CD4-positive, alpha-beta T cell treated with Interleukin-21 for 1 hour (primary cell): Measurements from ENCODE around the gene CIAPIN1.

ENCODE experiments used
- DNase-seq: peaks from one replicate; pipeline ENCODE4 v3.0.0-alpha.2; 2020

The CIAPIN1 gene

DNA sequence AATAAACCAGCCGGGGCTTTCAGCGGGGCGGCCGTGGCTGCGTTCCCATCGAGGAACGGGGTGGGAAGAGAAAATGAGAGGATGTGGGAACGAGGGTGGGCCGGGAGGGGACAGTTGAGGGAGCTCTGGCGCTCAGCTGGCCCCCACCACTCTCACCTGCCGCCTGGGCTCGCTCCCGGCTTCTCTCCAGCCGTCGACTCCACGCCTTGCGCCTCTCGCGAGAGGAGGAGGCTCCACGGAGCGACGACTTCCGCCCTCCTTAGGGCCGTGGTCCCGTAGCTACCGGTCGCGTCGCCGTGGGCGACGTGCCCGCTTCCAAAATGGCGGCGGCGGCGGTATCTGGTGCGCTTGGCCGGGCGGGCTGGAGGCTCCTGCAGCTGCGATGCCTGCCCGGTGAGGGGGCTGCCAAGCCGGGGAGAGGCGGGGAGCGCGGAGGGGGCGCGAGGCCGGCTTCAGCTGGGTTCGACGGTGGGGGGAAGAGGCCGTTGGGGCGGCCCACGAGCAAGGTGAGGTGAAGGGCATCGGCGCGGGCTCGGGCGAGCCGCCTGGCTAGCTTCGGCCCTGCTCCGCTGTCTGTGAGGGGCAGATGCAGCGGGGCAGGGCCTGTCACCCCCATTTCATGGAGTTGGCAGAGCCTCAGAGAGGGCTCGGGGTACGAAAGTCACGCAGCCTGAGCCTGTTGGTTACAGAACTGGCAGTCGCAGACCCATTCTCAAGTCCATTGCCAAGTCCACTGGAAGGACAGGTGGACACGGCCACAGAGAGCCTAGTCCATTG is at the start of gene CIAPIN1, which contains the start of gene COQ9:
Gene CIAPIN1, minus strand, starts transcription at position 200 of the 777 bp plus-strand sequence. CDS start 6,457 bp downstream, outside the sequence.
Gene COQ9, plus strand, starts transcription at position 294 of the 777 bp plus-strand sequence. Its CDS starts 27 bp downstream, at position 321.
- peak; percentile 94 for DNase-seq

DNA sequence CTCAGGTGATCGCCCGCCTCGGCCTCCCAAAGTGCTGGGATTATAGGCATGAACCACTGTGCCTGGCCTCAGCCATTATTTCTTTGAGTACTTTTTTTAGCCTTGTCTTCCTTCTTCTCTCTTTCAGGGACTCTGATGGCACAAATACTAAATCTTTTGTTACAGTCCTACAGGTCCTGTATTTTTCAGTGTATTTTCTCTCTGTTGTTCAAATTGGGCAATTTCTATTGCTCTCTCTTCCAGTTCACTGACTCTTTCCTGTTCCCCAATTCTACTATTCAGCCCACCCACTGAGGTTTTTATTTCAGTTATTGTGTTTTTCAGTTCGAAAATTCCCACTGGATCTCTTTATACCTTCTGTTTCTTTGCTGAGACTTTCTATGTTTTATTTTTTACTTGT is 46.6 kb upstream of the CIAPIN1 start:
- DNase-seq = no peak

DNA sequence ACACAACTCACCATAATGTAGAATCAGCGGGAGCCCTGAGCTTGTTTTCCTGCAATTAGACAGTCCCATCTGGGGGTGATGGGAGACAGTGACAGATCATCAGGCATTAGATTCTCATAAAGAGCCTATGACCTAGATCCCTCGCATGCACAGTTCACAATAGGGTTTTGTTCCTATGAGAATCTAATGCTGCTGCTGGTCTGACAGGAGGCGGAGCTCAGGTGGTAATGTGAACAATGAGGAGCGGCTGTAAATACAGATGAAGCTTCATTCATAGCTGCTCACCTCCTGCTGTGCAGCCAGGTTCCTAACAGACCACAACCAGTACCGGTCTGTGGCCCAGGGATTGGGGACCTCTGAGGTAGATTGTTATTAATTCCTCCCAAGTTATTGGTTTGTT is 42.0 kb upstream of the CIAPIN1 start:
- DNase-seq = no peak

DNA sequence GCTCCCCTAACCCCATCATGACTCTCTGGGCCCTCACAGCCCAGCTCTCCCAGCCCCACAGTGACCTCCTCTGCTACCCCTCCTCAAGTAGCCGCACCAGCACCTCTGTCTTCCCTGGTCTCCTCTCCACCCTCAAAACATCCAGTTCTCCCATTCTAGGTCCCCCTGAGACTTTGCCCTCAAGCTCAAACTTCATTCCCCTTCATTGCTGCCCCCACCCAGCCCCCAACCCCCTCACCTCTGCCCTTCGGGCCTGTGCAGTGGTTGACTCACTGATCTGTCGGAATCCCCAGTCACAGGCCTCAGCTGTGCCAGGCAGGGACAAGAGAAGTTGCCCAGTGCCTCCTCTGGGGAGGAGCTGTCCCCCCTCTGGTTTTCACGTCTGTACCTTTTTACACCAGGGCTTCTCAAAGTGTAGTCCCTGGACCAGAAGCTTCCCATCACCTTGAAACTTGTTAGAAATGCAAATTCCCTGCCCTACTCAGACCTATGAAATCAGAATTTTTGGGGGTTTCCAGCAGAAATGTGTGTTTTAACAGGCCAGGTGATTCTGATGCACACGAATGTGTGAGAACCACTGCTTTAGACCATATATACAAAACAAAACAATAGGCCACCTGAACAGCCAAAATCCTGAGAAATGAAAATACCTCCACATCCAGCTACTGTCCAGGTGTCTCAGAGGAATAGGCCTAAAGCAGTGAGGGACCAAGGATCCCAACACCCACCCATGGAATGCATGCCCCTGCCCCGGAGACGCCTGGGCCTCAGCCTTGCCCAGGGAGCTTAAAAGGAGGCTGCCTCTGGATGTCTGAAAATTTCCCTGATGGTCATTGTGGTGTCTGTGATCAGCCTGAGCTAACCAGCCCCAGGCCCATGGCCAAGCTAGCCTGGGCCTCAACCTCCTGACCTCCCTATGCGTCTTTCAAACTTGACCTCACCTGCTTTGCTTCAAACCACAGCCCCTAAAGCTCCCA is 40.0 kb upstream of the CIAPIN1 start:
- no peak for DNase-seq

DNA sequence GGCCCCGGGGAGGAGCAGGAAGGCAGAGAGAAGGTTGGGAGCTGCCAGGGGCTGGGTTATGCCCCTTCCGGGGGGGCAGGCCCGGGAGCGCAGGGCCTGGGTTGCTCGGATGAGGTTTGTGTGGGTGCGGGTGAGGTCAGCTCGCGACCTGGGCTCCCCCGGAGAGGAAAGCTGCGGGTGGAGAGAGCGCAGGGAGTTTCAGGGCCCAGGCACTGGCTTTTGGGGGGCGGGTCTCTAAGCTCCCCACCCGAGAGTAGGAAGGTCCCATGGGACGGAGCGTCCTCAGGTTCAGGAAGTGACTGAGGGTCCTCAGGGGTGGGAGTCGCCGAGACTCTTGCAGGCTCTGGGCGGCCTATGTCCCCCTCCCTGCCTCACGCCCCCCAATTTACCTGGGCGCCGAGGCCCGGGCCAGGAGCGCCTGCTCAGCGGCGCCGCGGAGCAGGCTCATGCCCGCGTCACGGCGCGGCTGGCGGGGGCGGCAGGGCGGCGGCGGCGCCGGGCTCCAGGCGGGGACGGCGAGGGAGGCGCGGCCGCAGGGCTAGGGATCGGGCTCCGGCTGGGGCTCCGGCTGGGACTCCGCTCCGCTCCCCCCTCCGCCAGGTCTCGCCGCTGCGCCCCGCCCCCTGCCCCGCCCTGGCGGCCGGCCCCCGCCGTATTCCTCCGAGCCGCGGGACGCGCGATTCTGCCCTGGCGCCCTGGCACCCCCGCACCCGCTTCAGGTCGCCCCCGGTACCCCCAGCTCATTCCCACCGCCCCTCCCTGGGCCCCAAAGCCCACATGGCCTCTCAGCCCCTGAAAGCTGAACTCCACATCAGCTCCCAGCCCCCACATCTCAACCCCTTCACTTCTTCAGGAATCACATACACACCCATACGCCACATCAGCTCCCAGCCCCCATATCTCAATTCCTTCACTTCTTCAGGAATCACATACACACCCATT is 39.0 kb upstream of the CIAPIN1 start, which contains the start of gene DOK4:
Gene DOK4, minus strand, starts transcription at position 578 of the 942 bp plus-strand sequence. CDS start 6,986 bp downstream, outside the sequence.
- peak; percentile 81 for DNase-seq

DNA sequence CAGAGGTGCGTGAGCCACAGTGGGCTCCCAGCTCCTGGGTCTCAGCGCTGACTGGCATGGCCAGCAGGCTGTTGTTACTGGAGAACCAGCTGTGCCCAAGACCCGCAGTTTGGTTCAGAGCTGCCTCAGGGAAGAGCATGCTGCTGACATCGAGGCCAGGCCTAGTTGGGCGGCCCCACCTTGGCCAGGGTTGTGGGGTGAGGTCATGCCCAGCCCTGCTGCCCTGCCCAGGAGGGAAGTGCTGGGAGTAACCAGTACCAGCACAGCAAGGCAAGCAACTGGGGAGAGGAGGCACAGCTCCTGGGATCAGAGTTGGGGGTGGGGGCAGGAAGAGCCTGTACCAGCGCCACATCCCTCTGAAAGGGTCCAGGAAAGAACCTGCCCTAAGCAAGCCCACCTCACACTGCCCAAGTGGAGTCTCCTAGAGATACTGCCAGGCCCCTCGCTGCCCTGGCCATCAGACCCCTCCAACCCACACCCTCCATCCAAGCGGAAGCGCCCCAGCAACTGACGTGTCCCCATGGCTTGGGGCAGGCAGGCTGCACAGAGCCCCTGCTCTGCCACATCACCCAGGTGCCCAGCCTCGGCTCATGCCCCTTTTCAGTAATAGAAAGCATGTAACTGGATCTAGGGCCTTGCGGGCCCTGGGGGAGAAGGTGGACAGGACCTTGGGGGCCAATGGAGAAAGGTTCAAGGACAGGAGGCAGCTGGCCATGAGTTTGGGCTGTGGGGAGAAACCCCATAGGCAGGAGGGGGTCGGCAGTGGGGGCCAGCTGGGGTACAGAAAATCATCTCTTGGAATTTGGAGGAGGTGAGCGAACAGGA is 38.1 kb upstream of the CIAPIN1 start:
- no peak for DNase-seq

DNA sequence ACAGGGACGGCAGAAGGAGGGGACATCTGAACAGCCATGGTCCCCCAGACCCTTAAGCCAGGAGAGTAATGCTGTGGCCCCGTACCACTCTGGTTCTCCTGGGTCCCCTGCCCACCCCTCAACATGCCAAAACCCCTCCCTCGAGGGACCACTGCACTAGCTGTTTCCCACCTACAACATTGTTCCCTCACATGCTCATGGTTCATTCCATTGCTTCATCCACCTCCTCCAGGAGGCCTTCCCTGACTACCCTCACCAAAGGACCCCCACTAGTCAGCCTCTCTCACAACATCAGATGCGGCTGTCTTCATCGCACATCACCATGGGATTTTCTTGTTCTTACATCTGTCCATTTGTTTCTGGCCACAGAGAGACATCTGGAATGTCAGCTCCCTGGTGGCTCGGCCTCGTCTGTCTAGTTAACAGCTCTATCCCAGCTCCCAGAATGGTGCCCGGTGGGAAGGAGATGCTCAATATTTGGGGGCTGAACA is 37.4 kb upstream of the CIAPIN1 start:
- DNase-seq = no peak

DNA sequence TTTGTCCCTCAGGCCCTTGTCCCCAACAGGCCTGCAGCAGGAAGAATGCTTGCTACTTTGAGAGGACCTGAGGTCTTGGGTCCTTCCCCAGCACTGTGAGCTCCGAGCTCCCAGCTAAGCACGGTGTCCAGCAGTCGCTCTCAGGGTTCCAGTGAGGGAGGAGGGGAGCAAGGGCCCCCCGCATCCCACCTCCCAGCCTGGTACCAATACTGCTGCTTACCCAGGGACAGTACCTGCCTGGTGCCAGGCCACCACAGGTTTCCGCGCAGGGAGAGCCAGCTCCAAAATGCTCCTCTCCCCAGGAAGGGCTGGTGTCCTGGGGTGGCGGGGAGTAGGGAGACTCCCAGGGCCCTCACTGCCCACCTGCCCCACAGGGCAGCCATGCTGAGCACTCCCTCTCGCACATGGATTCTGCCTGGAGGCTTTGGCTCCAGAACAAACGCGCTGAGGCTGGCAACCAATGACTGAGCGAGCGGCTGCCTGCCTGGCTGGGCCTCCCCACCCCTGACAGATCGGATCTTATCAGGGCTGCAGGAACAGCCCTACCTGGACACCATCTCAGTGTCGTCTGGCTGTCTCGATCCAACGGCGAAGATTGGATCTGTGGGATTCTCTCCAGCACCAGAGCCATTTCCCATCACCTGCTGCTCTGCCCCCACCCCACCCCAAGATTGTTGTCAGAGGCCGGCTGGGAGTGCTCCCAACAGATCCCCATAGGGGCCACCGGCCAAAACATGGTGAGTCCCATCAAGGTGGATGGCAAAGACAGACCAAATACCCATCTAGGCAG is 36.7 kb upstream of the CIAPIN1 start:
- DNase-seq = no peak

DNA sequence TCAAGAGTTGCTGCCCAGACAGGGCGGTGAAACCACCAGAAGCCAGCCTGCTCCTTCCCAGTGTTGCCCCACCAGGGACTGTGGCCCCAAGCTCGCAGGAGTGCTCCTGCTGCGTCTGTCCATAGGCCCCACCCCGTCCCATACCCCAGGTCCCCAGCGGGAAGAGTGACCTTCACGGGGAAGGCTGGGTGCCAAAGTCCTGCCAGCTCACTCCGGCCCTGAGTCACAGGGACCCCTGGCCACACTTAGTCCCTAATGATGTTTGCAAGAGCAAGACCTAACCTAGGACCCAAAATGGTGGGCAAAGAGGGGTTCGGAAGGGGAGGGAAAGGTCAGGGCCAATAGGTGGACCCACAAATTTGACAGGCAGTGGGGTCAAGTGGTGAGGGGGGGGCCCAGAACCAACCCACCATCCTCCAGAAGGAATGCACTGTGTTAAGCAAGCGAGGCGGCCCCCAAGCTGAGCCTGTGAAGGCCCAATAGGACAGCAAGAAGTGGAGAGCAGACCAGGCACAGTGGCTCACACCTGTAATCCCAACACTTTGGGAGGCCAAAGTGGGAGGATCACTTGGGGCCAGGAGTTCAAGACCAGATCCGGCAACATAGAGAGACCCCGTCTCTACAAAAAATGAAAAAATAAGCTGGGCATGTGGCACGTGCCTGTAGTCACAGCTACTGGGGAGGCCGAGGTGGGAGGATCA is 35.8 kb upstream of the CIAPIN1 start:
- DNase-seq = no peak

DNA sequence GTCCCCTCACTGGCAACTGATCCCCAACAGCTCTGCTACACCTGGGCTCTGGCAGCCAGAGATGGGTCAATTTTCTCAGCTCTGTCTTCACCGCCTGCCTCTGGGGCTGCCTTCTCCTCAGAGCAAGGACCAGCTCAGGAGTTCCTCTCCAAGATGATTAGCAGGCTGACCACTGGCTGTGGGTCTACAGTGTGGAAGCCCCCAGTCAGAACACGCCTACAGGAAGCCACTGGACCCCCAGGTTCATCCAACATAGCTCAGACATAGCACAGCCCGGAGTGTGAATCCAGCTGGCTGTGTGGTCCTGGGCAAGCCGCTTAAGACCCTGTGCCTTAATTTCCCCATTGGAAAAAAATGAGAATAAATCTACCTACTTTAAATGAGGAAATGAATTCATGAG is 34.2 kb upstream of the CIAPIN1 start:
- DNase-seq = no peak

DNA sequence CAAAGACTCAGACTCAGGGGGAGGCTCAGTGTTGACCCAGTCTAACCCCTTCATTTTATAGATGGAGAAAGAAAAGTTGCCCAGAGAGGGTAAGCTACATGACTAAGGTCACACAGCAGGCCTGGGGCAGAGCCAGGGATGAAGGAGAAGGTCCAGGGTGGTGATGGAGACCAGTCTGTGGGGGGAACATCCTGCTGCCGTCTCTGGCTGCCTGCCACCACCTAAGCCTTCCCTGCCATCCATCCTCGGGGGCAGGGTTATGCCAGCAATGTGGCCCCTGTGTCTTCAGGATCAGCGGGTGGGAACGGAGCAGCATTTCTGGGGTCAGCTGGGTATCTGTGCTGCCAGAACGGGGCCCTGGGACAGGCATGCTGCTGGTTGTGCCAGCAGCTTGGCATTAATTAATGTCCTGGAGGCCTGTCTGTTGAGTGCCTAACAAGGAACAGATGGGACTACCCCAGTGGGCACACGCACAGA is 33.6 kb upstream of the CIAPIN1 start:
- DNase-seq = no peak

DNA sequence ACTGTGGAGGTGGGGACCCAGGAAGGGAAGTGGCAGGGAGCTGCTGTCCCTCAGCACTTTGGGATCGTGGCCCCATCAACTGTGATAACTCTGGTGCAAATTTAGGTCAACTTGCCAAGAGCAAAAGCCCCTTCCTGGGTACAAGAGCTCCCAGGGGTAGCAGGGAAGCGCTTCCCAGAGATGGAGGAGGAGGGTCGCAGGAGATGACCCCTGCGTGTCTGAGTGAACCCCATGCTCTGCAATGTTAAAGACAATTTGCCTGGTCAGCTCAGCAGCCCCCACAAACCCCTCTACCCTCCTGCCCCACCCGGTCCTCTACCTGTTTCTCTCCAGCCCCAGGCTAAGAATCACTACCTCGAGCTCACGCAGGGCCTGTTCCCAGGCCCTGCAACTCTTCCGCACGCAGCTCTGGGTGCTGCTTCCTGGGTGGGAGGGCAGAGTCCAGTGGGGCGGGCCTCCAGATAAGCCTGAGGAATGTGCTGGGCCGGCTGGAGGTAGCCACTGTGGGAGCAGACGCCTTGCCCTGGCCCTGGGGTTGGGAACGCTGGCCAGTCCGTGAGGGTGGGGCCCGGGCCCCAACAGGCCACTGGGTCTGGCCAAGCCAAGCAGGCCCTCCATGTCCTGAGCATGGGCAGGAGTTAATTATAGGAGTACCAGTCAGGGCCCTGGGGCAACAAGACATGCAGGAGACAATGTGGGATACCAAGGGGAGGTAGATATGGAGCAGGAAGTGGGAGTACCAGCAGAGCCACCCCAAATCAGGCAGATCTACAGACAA is 33.0 kb upstream of the CIAPIN1 start:
- DNase-seq = no peak

DNA sequence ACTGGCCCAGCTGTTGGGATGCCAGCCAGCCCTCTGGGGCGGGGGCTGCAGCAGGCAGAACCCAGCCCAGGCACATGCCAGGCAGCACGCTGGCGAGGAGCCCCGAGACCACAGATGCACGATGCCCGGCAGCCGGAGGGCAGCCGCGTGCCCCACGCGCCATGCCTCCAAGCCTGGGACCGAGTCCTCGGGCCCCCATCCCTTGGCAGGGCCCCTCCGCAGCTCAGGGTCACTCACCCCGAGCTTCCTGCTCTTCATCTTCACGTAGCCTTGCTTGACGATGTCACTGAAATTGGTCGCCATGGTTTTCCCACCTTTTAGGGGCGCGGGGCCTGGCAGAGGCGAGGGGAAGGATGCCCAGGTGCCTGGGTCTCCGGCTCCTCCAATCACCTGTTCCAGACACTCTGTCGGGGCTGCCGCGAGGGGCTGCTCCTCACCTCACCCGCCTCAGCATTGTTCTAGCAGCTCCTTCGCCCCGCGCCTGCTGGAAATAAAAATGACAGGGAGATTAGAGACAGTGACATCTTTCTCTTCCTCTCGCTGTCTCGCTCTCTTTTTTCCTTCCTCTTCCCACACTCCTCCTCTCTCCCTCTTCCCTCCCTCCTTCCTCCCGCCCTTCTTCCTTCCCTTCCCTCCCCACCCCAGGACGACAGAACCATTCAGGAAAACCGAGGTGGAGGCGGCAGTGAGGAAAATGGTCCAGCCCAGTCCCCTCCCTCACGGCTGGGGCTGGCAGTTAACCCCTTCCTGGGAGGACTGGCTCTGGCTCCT is 32.2 kb upstream of the CIAPIN1 start:
- no peak for DNase-seq

DNA sequence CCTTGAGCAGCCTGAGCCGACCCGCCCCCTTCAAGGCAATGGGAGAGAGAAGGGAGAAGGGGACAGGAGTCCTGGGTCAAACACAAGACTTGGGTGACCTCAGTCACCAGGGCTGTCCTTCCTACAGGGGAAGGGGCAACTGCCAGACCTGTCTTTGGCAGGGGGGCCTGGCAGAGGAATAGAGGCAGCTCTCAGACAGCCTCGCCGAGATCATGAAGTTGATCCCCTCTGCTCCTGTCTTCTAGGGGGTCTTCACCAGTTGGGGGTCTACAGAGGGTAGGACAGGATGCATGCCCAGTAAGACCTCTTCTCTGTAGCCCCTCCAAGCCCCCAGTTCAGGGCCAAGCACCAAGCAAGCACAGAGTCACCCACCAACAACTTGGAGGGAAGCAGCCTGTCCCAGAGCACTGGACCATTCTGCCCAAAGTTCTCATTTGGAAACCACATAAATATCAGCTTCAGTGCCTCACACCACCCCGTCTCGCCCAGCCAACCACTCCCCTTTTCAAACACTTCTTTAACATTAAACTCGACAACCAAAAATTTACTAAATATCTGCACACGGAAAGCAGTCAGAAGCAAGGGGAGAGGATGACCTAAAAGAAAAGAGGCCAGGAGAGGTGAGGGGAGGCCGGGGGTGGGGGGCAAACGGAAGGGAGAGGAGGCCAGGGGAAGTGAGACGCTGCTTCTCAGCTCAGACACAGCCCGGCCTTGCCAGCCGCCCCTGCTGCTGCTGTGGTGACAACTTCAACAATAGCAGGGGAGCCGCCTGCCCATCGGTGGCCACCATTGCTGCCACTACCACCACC is 31.4 kb upstream of the CIAPIN1 start:
- no peak for DNase-seq

DNA sequence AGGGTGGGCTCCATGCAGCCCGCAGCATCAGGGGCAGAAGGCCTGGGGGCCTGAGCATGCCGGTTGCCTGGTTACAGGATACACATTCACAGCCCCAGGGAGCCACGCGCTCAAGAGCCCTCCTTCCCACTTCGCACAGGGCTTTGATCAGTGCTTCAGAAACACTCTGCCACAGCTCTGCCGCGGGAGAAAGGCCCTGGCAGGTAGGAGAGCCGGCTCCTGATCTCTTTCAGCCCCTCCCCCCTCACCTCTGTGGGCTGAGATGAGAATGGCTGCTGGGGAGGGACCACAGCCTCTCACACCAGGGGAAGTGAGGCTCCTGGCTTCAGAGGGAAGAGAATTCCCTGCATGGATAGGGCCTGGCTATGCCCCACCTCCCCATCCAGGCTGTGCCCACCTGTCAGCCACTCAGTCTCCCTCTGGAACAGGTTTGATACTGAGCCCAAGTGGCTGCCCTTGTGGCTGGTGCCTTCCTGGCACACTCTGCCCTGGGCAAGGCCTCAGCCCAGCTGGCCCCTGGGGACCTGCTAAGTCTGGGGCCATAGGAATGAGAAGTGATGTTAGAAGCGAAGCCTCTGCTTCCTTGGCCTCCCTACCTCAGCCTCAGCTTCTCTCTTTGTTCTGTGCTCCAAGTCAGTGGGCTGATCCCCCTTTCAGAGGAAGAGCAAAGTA is 30.5 kb upstream of the CIAPIN1 start:
- no peak for DNase-seq
